Measurements from ENCODE around the gene MRPL54.

The MRPL54 gene

DNA sequence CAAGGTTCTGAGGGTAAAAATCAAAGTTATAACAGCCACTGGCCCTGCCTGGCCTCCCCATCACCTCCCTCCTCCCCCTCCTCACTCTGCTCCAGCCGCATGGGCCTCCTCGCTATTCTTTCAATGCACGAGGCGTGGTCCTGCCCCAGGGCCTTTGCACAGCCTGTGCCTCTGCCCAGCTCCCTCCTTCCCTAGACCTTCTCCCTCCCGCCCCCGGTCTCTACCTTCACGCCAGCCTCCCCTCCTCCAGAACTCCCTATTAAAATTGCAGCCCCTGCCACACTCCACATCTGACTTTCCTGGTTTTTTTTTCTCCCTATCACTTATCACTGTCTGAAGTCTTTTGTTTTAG, 6.2 kb downstream of the MRPL54 start:
- no peak for DNase-seq (ENCODE audit: low read depth in 2 of 2)

DNA sequence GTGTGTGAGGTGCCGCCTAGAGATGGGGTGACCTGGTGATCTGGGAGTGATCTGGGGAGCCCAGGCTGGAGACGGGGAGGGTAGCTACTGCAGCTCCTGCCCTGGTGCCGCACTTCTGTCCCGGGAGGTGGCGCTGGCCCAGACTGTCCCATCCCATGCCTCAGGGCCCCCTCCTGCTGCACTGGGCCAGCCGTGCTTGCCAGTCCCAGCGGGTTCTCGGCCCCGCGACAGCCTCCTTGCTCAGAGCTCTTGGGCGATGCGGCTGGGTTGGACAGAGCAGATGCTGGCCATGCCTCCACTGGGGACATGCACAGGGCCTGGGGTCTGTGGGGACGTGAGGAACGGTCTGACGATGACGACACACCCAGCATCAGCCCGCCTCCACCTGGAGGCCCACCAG, 7.0 kb downstream of the MRPL54 start:
- DNase-seq (ENCODE audit: low read depth in 2 of 2), result no peak

DNA sequence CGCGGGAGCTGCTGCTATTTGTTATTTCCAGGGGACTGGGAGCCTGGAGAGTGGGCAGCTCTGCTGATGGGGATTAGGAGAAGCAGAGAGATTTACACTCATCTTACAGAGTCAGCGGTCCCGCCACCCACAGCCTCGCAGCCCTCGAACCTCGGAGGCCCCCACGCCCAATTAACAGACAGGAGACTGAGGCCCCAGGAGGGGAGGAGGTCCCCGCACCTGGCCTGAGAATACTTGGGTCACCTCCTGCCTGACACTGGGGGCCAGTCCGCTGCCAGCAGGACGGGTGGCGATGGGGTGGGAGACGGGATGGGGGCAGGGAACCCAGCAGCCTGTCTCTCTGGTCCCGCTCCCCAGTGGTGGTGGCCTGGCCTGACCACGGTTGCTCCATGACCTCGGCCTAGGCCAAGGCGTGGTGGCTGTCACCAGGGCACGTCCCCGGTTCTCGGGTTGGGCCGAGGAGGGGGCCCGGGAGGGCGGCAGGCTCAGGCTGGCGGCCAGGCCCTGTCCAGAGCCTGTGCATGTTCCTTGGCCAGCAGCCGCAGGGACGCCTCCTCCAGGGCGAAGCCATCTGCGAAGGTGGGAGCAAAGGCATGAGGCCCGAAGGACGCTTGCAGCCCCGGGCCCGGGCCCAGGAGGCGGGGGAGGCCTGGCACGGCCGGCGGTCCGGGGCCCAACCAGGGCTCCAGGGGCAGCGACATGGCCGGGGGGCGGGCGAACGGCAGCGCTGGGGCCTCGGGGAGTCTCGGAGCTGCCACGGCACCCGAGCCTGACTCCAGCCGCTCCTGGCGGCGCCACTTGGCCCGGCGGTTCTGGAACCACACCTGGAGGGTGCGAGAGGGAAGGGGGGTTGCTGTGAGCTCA, 7.9 kb downstream of the MRPL54 start:
- DNase-seq (ENCODE audit: low read depth in 2 of 2), result no peak

DNA sequence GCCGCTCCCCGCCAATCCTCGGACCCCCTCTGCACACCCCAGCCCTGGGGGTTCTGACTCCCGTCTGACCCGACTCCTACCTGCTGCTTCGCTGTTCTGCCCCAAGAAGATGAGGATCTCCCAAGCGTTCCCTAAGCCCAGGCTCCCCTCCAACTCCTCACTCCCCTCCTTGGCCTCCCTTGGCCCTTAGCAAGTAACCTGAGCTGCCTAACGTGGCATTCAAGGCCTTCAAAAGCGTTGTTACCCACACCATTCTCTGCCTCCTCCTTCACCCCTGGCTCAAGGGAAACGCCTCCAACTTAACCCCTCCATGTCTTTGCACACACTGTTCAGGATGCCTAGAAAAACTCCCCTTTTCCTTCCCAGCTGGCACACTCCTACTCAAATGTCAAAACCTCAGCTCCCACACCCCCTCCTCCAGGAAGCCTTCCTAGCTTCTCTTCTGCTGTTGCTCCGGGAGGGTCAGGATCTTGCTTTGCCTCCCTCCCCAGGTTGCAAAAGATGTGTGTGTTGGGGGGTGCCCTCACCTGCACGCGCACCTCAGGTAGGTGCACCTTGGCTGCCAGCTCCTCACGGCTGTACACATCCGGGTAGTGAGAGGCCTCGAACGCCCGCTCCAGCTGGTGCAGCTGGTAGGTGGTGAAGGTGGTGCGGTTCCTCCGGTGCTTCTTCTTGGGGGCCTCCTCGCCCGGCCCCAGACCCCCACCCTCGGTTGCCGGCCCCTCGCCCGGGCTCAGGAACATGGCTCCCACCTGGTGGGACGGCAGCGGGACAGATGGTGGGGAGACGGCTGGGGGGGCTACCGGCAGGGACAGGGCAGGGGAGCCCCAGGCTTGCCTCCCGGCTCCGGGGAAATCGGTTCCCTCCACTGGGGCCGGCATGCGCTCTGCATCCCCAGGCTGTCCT, 8.8 kb downstream of the MRPL54 start:
- no peak for DNase-seq (ENCODE audit: low read depth in 2 of 2)

DNA sequence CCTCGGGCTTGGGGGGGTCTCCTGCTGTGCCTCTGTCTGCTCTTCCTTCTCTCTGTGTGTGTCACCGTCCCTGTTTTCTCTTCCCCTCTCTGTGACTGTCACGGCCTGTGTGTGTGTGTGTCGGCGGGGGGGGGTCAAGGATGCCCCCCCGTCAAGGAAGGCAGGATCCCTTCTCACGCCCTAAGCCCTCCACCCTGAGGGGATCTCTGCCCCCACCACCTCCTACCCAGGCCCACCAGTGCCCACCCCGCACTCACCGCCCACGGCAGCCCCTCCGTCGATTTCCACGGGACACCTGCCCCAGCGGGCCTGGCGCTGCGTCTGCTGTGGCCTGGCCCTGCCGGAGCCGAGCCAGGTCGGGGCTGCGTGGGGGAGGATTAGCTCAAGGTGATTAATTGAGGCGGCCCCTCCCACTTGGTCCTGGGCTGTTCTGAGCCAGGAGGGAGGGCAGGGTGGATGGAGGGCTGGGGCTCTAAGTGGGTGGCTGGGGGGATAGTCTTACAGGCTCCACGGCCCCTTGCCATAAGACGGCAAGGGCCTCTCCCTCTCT, 9.5 kb downstream of the MRPL54 start, which contains the start of gene RAX2:
Gene RAX2, minus strand, starts transcription at position 323 of the 550 bp plus-strand sequence. CDS start 486 bp downstream, outside the sequence.
- DNase-seq (ENCODE audit: low read depth in 2 of 2), result no peak

DNA sequence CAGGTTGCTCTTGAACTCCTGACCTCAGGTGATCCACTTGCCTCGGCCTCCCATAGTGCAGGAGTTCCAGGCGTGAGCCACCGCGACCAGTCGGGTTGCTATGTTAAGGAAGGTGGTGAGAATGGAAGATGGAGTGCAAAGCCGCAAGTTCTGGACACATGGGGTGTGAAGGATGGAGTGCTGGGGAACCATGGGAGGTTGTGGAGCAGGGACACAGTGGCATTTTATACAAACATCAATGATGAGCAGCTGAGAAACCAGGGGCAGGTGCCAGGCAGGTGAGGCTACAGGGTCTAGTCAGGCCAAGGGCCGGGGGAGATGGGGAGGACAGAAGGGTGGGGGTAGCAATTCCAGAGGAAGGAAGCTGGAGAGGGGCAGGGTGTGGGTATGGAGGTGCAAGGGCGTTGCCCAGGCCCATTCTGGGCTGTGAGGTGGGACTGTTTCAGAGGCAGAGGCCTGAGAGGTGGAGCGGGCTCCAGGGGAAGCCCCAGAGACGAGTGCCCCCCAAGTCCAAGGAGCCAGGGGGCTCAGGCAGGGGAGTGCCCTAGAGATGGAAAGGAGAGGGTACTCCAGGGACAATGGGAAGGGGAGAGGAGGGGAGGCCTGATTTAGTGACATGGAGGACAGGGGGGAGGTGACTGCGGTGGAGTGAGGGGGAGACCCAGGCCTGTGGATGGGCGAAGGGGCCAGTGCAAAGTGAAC, 11.5 kb downstream of the MRPL54 start:
- DNase-seq (ENCODE audit: low read depth in 2 of 2), result no peak

DNA sequence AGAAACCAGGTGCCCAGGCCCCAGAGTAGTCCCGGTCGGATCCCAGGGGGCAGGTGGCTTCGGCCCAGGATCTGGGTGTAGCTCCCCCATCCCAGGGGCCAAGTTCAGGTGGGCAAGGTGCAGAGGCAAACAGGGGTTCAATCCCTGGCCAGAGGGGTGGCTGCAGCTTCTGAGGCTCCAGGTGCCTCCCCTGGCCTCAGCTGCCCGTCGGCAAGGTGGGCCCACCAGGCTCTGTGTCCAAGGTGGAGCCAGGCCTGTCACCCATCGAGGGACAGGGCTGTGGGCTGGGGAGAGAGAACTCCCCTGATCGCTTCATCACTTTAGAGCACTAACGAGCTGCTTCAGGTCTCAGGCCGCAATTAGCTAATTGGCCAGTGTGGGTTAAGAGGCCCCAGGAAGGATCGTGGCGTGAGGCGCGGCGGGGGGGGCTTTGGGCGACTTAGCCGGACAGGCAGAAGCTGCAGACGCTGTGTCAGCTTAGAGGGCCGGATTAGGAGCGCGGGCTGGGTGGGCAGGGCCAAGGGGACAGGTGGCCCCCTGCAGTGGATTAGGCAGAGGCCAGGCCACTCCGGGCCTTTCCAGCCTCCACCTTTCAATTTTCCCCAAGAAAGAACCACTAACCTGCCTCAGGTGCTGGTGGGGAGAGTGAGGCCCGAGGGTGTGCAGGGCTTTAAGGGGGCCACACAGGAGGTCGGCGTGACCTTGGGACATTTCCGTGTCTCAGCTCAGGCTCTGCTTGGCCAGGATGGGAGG, 12.3 kb downstream of the MRPL54 start:
- no peak for DNase-seq (ENCODE audit: low read depth in 2 of 2)

DNA sequence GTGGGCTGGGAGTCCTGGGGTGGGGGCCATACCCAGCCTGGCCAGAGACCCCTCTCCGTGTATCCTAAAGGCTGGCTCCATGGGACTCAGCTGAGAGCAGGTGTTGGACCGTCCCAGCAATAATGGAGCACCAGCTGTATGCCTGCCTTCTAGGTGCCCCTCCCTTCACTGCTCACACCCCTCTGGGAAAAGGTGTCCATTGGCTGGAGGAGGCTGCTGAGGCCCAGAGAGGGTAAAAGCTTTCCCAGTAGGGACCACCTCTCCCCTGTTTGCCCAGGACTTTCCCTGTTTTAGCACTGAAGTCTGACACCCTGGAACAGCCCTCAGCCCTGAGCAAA, 12.9 kb downstream of the MRPL54 start:
- no peak for DNase-seq (ENCODE audit: low read depth in 2 of 2)

DNA sequence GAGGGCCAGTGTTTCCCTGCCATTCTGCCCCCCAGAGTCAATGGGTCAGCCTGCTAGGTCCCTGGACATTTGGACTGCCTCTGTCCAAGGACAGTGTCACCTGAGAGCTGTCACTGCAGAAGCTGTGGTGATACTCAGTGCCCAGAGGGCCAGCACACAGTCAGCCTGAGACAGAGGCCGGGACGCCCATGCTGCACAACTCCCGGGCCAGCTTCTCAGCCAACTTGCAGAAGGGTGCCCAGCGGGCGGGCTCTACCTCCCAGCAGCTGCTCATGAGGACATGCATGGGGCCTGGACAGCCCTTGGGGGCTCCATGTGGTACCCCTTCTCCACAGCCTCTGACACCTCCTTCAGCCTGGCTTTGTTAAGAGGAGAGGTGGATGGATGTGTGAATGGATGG, 13.3 kb downstream of the MRPL54 start:
- no peak for DNase-seq (ENCODE audit: low read depth in 2 of 2)

DNA sequence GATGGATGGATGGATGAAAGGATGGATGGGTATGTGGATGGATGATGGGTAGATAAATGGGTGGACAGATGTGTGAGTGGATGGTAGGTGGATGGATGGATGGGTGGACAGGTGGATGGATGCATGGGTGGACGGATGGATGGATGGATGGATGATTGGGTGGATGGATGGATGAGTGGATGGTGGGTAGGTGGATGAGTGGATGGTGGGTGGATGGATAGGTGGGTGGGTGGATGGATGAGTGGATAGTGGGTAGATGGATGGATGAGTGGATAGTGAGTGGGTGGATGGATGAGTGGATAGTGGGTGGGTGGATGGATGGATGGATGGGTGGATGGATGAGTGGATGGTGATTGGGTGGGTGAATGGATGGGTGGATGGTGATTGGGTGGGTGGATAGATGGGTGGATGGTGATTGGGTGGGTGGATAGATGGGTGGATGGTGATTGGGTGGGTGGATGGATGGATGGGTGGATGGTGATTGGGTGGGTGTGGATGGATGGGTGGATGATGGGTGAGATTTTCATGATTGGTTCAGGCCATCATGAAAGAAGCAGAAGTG, 14.1 kb downstream of the MRPL54 start:
- DNase-seq (ENCODE audit: low read depth in 2 of 2), result no peak

DNA sequence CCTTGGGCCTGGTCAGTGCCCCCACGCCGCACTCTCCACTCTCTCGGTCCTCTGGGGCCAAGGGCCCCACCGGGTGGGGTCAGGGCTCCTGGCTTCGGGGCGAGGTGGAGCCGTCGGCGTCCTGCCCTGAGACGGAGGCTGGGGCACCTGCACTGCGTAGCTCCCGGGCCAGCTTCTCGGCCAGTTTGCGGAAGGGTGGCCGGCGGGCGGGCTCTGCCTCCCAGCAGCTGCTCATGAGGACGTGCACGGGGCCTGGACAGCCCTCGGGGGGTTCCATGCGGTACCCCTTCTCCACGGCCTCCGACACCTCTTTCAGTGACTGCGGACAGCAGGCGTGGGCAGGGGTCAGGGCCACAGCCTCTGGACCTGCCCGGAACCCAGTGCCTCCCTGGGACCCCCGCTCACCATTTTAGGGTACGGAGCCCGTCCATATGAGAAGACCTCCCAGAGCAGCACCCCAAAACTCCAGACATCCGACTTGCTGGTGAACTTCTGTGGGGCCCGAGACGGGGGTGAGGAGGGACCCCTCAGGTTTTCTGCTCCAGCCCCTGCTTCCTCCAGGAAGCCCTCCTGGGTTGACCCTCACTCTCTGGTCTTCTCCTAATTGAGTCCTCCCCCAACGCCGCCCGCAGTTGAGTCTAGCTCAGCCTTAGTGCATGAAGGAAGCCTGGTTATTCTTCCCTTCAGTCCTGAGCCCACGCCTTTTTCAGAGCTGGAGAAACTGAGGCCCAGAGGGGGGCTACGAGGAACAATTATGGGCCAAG, 15.8 kb downstream of the MRPL54 start:
- no peak for DNase-seq (ENCODE audit: low read depth in 2 of 2)

DNA sequence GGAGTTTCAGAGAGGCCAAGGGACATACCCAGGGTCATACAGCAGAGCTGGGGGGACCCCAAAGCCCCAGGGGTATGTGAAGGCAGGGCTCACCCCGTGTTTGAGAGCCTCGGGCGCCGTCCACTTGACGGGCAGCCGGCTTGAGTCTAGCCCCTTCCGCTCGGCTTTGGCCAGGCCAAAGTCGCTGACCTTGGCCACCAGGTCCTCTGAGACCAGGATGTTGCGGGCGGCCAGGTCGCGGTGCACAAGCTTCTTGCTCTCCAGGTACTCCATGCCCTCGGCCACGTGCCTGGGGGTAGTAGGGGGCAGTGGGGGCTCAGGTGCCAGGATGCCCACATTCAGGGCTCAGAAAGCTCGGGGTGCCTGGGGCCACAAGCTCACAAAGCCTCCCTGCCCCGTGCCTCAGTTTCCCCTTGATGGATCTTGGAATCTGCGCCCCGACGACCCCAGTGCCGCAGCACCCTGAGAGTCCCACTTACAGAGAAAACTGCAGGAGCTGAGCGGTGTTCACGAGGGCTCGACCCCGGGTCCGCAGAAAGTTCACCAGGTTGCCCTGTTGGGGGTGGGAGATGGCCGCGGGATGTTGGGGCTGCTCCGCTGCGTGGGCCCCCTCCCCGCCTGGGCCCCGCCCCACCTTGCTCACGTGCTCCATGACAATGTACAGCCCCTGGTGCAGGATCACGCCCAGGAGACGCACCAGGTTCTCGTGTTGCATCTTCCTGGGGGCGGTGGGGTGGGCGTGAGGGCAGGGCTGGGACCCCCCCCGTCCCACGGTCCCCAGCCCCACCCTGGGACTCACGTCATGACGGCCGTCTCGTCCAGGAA, 16.6 kb downstream of the MRPL54 start:
- DNase-seq (ENCODE audit: low read depth in 2 of 2), result no peak

DNA sequence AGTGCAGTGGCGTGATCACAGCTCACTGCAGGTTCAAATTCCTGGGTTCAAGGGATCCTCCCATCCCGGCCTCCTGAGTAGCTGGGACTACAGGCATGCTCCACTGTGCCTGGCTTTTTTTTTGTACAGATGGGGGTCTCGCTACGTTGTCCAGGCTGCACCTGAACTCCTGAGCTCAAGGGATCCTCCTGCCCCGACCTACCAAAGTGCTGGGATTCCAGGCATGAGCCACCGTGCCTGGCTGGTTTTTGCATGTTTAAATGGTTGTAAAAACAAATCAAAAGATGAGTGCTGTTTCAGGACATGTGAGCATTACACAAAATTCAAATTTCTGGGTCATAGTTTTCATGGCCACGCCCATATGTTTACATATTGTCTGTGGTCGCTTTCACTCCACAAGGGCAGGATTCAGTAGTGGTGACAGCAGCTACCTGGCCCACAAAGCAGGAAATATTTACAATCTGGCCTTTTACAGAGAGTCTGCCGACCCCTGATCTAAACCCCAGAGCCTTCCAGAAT, 18.4 kb downstream of the MRPL54 start:
- DNase-seq (ENCODE audit: low read depth in 2 of 2), result no peak

DNA sequence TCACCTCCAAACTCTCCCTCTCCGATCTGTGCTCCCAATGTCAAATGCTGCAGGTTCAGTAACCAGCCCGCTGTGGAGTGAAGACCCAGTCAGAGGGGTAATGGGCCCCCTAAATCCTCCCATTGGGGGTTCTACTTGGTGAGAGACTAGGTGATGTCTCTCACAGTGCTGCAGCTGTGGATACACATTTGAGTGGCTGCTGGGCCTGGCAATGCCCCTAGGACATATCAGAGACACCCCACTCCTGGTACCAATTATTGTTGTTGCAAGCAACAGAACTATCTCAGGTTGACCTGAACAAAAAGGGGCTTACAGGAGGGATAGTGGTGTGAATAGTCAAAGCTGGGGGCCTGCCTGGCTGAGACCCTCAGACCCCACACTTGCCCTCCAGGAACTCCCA, 19.1 kb downstream of the MRPL54 start:
- DNase-seq (ENCODE audit: low read depth in 2 of 2), result no peak

DNA sequence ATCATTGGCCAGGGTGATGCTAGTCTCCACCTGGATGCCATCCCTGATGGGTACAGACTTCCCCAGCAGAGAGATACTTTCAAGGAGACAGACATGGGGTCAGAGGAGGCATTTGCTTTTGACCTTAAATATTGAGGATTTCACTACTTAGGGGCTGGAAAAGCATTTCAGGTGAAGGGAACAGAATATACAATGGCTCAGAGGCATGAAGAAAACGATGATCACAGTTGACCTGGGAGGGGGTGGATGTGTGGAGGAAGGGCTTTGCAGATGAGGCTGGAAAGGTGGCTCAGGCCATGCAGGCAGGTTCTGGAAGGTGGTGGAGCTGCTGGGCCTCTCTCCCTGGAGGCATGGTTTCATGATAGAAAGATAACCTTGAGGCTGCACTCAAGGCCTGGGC, 19.8 kb downstream of the MRPL54 start:
- DNase-seq (ENCODE audit: low read depth in 2 of 2), result no peak

DNA sequence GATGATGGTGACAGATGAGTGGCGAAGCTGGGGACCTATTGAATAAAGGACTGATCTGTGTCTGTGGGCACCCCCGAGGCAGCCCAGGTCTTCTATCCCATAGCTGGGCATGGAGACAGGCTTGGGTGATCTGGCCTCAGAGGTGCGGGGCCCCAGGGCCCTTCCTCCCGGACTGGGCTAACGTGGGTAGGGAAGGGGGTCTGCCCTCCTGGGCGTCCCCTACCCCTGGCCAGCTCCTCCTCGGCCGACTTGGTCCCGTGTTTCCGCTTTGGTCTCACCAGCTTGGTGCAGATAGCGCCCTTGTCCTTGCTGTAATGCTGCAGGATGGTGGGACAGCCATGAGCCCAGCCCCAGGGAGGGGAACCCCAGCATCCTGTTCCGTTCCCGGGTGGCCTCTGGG, 20.4 kb downstream of the MRPL54 start:
- DNase-seq (ENCODE audit: low read depth in 2 of 2), result no peak

DNA sequence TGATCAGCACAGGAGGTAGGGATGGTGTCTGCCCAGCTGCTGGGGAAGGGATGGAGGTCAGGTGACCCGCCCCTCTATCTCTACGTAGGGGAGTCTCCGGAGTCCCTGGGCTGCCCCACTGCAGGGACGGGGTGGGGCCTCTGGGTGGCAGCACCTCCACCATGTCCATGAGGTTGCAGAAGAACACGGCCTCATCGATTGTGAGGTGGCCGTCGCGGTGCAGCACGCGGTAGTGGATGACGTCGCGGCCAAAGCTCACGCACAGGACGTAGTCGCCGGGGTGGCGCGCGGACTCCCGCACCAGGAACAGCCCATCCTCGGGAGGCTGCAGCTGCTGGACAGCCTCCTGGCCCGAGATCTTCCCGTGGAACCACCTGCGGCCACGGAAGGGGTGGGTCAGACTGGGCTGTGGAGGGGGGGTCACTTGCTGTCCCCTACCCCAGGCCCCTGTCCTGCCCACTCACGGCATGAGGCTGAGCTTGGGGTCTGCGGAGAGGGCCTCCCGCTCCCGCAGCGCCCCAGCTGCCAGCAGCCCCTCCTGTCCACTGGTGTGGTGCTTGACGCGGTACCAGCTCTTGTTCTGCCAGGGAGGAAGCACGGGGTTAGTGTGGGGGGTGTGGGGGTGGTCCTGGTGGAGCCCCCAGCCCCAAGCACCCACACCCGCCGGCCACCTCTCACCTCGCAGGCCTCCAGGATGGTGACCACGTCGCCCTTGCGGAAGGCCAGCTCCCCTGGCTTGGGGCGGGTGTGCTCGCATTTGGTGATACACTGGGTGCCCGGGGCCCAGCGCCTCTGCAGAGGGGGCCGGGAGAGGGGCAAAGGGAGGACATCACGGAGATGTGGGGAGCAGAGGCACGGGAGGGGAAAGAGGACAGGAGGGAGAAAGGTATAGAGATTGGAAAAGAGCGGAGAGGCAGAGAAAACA, 21.4 kb downstream of the MRPL54 start:
- DNase-seq (ENCODE audit: low read depth in 2 of 2), result no peak

Measured in stimulated activated CD4-positive, alpha-beta T cell treated with anti-CD3 and anti-CD28 coated beads, Interleukin-1b, Interleukin-23, amount 100 ng/mL, for 1 hour (primary cell).